Common myeloid progenitor, CD34-positive (primary cell): ENCODE measurements around the gene AAGAB.

Experiments
- CTCF ChIA-PET: fragments of 350-600 bp; sonication (Branson Sonifier 250); formaldehyde crosslinking; loops from one replicate; lab custom pipeline; 2021; ENCODE audit warnings: antibody characterized with exemption; lab: Charles Lee
- POLR2A ChIA-PET: fragments of 350-600 bp; sonication (Branson Sonifier 250); formaldehyde crosslinking; loops from one replicate; lab custom pipeline; 2021; ENCODE audit warnings: antibody characterized with exemption; lab: Charles Lee
- DNase-seq, 3 donors: peaks; one replicate each; pipeline versions ENCODE4 v3.0.0 to v3.0.0-alpha.2; 2013
- H3K27ac ChIP-seq, 2 experiments: 1 replicate in 1 of 2; 2 replicates in 1 of 2; pipeline ENCODE4 v1.7.0; 2013; ENCODE audit warnings: inconsistent platforms in 2 of 2, low read length in 2 of 2, mild to moderate bottlenecking in 2 of 2, low read depth in 1 of 2, moderate library complexity in 1 of 2; ENCODE audit not compliant: severe bottlenecking in 2 of 2, insufficient read depth in 1 of 2, poor library complexity in 1 of 2
- H3K27me3 ChIP-seq, 5 experiments: replicated peaks in 2 of 5; 1 replicate in 3 of 5; 2 replicates in 2 of 5; pipeline versions ENCODE4 v1.6.1 to v1.7.0; 2013; ENCODE audit warnings: low read length in 4 of 5, mild to moderate bottlenecking in 2 of 5, moderate library complexity in 2 of 5, inconsistent platforms in 1 of 5; ENCODE audit not compliant: insufficient read depth in 5 of 5, control insufficient read depth in 4 of 5
- H3K36me3 ChIP-seq, 4 experiments: 1 replicate in 2 of 4; 2 replicates in 2 of 4; pipeline versions ENCODE4 v1.6.1 to v1.7.0; 2013; ENCODE audit warnings: low read length in 3 of 4, control low read depth in 1 of 4, mild to moderate bottlenecking in 1 of 4; ENCODE audit not compliant: control insufficient read depth in 4 of 4, insufficient read depth in 4 of 4
- H3K4me1 ChIP-seq, 4 experiments: 1 replicate in 3 of 4; 2 replicates in 1 of 4; pipeline versions ENCODE4 v1.6.1 to v1.7.1; 2013; ENCODE audit warnings: low read length in 3 of 4, mild to moderate bottlenecking in 3 of 4, control low read depth in 1 of 4, inconsistent platforms in 1 of 4, moderate library complexity in 1 of 4; ENCODE audit not compliant: control insufficient read depth in 4 of 4, insufficient read depth in 4 of 4; ENCODE audit errors: control extremely low read depth in 1 of 4
- H3K4me3 ChIP-seq, 7 experiments: 1 replicate in 4 of 7; 2 replicates in 3 of 7; pipeline versions ENCODE4 v1.5.1 to v1.7.0; 2013; ENCODE audit warnings: mild to moderate bottlenecking in 7 of 7, low read length in 6 of 7, moderate library complexity in 6 of 7, inconsistent platforms in 2 of 7, low read depth in 2 of 7, control low read depth in 1 of 7; ENCODE audit not compliant: insufficient read depth in 4 of 7, control insufficient read depth in 1 of 7; ENCODE audit errors: extremely low read depth in 1 of 7
- H3K9me3 ChIP-seq, 5 experiments: 1 replicate in 4 of 5; 2 replicates in 1 of 5; pipeline versions ENCODE4 v1.6.1 to v1.7.1; 2013; ENCODE audit warnings: low read length in 4 of 5, mild to moderate bottlenecking in 2 of 5, inconsistent platforms in 1 of 5, low read depth in 1 of 5, moderate library complexity in 1 of 5; ENCODE audit not compliant: control insufficient read depth in 4 of 5, insufficient read depth in 2 of 5; ENCODE audit errors: control extremely low read depth in 1 of 5
- WGBS: methylation state at CpG from one replicate; pipeline ENCODE4 v1.1.5; 2013; ENCODE audit not compliant: insufficient coverage; 5-methylcytosine and 5-hydroxymethylcytosine counted together

AAGAB gene

GRCh38 chr15:67227431-67227830 is 27.0 kb downstream of the AAGAB start:
- no peaks in the 10 kb centered on the region for H3K27me3 ChIP-seq
- CTCF ChIA-PET, result interaction anchor here (1.6 kb wide), 1 partner anchor 13 kb away, joined by 3 read pairs; no protein-coding TSS in a partner anchor

GRCh38 chr15:67225336-67225735 is 29.1 kb downstream of the AAGAB start:
- Histone ChIP-seq H3K4me1 (peaks cover 6 to 19% (median 12%) of the 10 kb centered on the region in 4 experiments), H3K4me3 (no peak overlapping the region), H3K27me3 (no peaks in the 10 kb centered on the region), H3K36me3 (peaks cover 0 to 7% (median 4%) of the 10 kb centered on the region in 4 experiments), H3K9me3 (no peaks in the 10 kb centered on the region), H3K27ac (no peak overlapping the region)
- ChIA-PET POLR2A (interaction anchor here (0.7 kb wide), 1 partner anchor 16 kb away, joined by 6 read pairs; no protein-coding TSS in a partner anchor), CTCF (interaction anchor here (1.4 kb wide), 1 partner anchor 23 kb away, joined by 3 read pairs; no protein-coding TSS in a partner anchor)
- WGBS, result no CpG with 5 or more reads among the region's 2 CpGs
- DNase-seq, result no peak

More at GRCh38 chr15:67227431-67227830, 27.0 kb downstream of the AAGAB start:
- Histone ChIP-seq H3K4me1 (peaks cover 6 to 22% (median 12%) of the 10 kb centered on the region in 4 experiments), H3K27ac (no peak overlapping the region), H3K9me3 (no peaks in the 10 kb centered on the region), H3K36me3 (peaks cover 1 to 25% (median 18%) of the 10 kb centered on the region in 4 experiments), H3K4me3 (peak overlapping the region in 2 of 7 experiments; percentile 21 to 31)
- no CpG with 5 or more reads among the region's 1 CpG for WGBS
- POLR2A ChIA-PET, result no interaction called here
- DNase-seq, result no peak

DNA sequence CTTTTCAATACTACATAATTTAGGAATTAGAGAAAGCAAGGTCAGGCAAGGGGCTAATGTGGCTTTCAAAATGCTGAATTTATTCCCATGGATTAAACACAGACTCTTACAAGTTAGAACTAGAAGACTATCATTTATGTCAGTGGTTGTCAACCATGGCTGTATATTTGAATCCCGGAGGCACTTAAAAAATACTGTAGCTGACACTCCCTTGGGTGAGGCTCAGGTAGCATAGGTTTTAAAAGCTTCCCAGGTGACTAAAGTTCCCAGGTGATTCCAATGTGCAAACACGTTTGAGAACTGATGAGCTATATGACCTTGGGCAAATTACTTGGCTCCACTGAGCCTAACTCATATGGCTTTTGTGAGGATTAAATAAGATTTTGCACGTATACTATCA is 29.6 kb downstream of the AAGAB start:
- Histone ChIP-seq H3K27me3 (no peaks in the 10 kb centered on the region), H3K9me3 (no peaks in the 10 kb centered on the region), H3K4me3 (no peak overlapping the region), H3K36me3 (peaks cover 3 to 4% (median 3%) of the 10 kb centered on the region in 4 experiments), H3K4me1 (peaks cover 6 to 19% (median 12%) of the 10 kb centered on the region in 4 experiments), H3K27ac (no peak overlapping the region)
- ChIA-PET POLR2A (no interaction called here), CTCF (interaction anchor here (1.4 kb wide), 2 partner anchors 16 to 22 kb away, joined by 3 read pairs; no protein-coding TSS in a partner anchor)
- 100% methylated on average over 1 of the region's 3 CpGs for WGBS
- no peak for DNase-seq

DNA sequence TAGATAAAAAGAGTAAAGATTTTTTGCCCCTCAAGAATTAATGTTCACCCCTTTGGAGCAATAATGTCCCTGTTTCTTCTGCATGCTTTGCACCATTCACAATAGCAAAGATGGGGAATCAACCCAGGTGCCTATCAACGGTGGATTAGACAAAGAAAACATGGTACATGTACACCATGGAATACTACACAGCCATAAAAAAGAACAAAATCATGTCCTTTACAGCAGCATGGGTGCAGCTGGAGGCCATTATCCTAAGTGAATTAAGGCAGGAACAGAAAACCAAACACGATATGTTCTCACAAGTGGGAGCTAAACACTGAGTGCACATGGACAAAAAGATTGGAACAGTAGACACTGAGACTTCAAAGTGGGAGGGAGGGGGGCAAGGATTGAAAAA is 35.2 kb downstream of the AAGAB start:
- POLR2A ChIA-PET, result no interaction called here
- H3K27me3 ChIP-seq, result no peaks in the 10 kb centered on the region
- DNase-seq, result no peak
- H3K4me3 ChIP-seq, result no peak overlapping the region
- no peaks in the 10 kb centered on the region for H3K4me1 ChIP-seq
- 100% methylated on average over 2 of the region's 2 CpGs for WGBS
- H3K27ac ChIP-seq, result no peak overlapping the region
- H3K36me3 ChIP-seq, result peaks cover 0 to 14% (median 3%) of the 10 kb centered on the region in 4 experiments
- no peaks in the 10 kb centered on the region for H3K9me3 ChIP-seq
- CTCF ChIA-PET, result interaction anchor here (1.0 to 1.3 kb wide), 2 partner anchors 10 to 28 kb away, joined by 3 to 4 read pairs; no protein-coding TSS in a partner anchor

- Histone ChIP-seq H3K36me3 (peaks cover 0 to 14% (median 2%) of the 10 kb centered on the region in 4 experiments), H3K4me1 (no peaks in the 10 kb centered on the region), H3K27me3 (no peaks in the 10 kb centered on the region), H3K27ac (no peak overlapping the region), H3K9me3 (no peaks in the 10 kb centered on the region), H3K4me3 (no peak overlapping the region)
- ChIA-PET POLR2A (no interaction called here), CTCF (interaction anchor here (1.0 to 1.3 kb wide), 2 partner anchors 11 to 27 kb away, joined by 3 to 4 read pairs; no protein-coding TSS in a partner anchor)
- DNase-seq, result no peak
These were observed 36.0 kb downstream of the AAGAB start for GRCh38 chr15:67218428-67218827.

DNA sequence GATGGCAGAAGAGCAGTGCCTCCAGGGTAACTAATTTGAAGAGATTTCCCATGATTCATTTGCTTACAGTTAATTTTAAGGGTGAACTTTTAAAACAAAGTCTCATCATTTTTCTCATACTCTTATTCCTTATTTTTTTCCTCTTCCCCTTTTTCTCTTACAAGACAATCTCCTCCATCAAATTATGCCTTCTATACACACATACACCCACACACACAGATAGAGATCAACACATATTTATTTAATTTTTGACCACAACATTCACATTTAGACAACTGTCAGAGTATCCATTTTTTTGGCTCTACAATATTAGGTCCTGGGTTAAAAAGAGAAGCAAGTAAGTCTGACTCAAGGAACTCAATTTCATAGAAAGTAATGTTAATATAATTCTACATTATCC is 37.6 kb downstream of the AAGAB start:
- no peak for DNase-seq
- H3K27ac ChIP-seq, result no peak overlapping the region
- H3K27me3 ChIP-seq, result no peaks in the 10 kb centered on the region
- POLR2A ChIA-PET, result no interaction called here
- H3K4me3 ChIP-seq, result no peak overlapping the region
- no peaks in the 10 kb centered on the region for H3K9me3 ChIP-seq
- peaks cover 0 to 14% (median 3%) of the 10 kb centered on the region in 4 experiments for H3K36me3 ChIP-seq
- CTCF ChIA-PET, result no interaction called here
- no peaks in the 10 kb centered on the region for H3K4me1 ChIP-seq

GRCh38 chr15:67215102-67215501 is 39.4 kb downstream of the AAGAB start:
- no peaks in the 10 kb centered on the region for H3K27me3 ChIP-seq
- WGBS, result 100% methylated on average over 3 of the region's 6 CpGs
- H3K27ac ChIP-seq, result no peak overlapping the region
- H3K4me1 ChIP-seq, result no peaks in the 10 kb centered on the region
- DNase-seq, result no peak
- H3K4me3 ChIP-seq, result no peak overlapping the region
- POLR2A ChIA-PET, result no interaction called here
- CTCF ChIA-PET, result no interaction called here
- H3K36me3 ChIP-seq, result peaks cover 0 to 14% (median 2%) of the 10 kb centered on the region in 4 experiments
- no peaks in the 10 kb centered on the region for H3K9me3 ChIP-seq
